GM12878 (cell line): Measurements from ENCODE around the gene HIVEP2. TPM values are rescaled to one million over a fixed set of nuclear protein-coding genes. Genes with fewer than 3 reads are reported as not detected.
A peak's percentile ranks its signal among the peaks of the same experiment; 100 is the strongest.

Experiments used
- ATAC-seq: fragments of 200-7000 bp; cut with Tn5 transposase; 3 replicates; pipeline ENCODE4 v1.9.1; 2020; ENCODE audit warnings: mild to moderate bottlenecking, moderate library complexity
- BruUV-seq: library from RNA; stranded (reverse); fragments of 400-500 nt; replicated peaks from 2 replicates; lab custom pipeline; 2021; lab: Mats Ljungman, UMichigan
- CTCF ChIA-PET: fragments of 300-600 bp; sonication (Branson Sonifier 250); formaldehyde crosslinking; extraction: SDS; loops from one replicate; lab custom pipeline; 2021; ENCODE audit warnings: inconsistent platforms; lab: Yijun Ruan, JAX
- POLR2A ChIA-PET: fragments of 350-600 bp; formaldehyde crosslinking; extraction: SDS; loops from one replicate; lab custom pipeline; 2021; ENCODE audit warnings: inconsistent platforms; lab: Charles Lee
- RAD21 ChIA-PET: fragments of 300-600 bp; sonication (Branson Sonifier 250); formaldehyde crosslinking; loops from one replicate; lab custom pipeline; 2023; ENCODE audit warnings: antibody characterized with exemption; ENCODE audit not compliant: unreplicated experiment; lab: Charles Lee
- SMC1A ChIA-PET: fragments of 300-600 bp; sonication (Branson Sonifier 250); formaldehyde crosslinking; loops from one replicate; lab custom pipeline; 2023; ENCODE audit not compliant: unreplicated experiment, uncharacterized antibody; lab: Charles Lee
- DNase-seq: peaks from one replicate; pipeline ENCODE4 v3.0.0-alpha.2; 2011; ENCODE audit warnings: low read depth, low spot score
- FAIRE-seq: peaks from 3 replicates; lab custom pipeline; 2011; peaks lifted over from hg19 to GRCh38; lab: Jason Lieb, UNC
- H2AFZ ChIP-seq: 2 replicates; pipeline ENCODE4 v1.6.0; 2011; ENCODE audit warnings: low read depth, low read length, control low read depth; ENCODE audit not compliant: control insufficient read depth
- H3K27ac ChIP-seq: 2 replicates; pipeline ENCODE4 v1.5.1; 2011; ENCODE audit warnings: control low read depth; ENCODE audit not compliant: control insufficient read depth, insufficient read depth
- H3K27me3 ChIP-seq, 2 experiments: replicated peaks in 1 of 2; 2 replicates each; pipeline versions ENCODE4 v1.6.0 to v1.6.1; 2011; ENCODE audit warnings: low read length in 1 of 2; ENCODE audit not compliant: control insufficient read depth in 2 of 2, insufficient read depth in 2 of 2
- H3K36me3 ChIP-seq, 2 experiments: 2 replicates each; pipeline ENCODE4 v1.5.1; 2011; ENCODE audit warnings: low read length in 1 of 2; ENCODE audit not compliant: control insufficient read depth in 2 of 2, insufficient read depth in 2 of 2
- H3K4me1 ChIP-seq: 2 replicates; pipeline ENCODE4 v1.6.1; 2011; ENCODE audit warnings: mild to moderate bottlenecking, low read length, moderate library complexity, mixed read lengths; ENCODE audit not compliant: control insufficient read depth, insufficient read depth
- H3K4me2 ChIP-seq: 2 replicates; pipeline ENCODE4 v1.6.0; 2011; ENCODE audit warnings: control low read depth; ENCODE audit not compliant: control insufficient read depth, insufficient read depth
- H3K4me3 ChIP-seq: fragments of 200-600 bp; sonication (generic); 2 replicates; pipeline ENCODE4 v1.5.1; 2016
- H3K79me2 ChIP-seq: 2 replicates; pipeline ENCODE4 v1.6.0; 2011; ENCODE audit warnings: low read length; ENCODE audit not compliant: control insufficient read depth, insufficient read depth
- H3K9ac ChIP-seq: 2 replicates; pipeline ENCODE4 v1.8.0; 2011; ENCODE audit warnings: low read length, control low read depth, mixed read lengths; ENCODE audit not compliant: control insufficient read depth, insufficient read depth
- H3K9me3 ChIP-seq: replicated peaks from 3 replicates; pipeline ENCODE4 v1.5.1; 2011; ENCODE audit warnings: mild to moderate bottlenecking, low read length; ENCODE audit not compliant: control insufficient read depth, insufficient read depth
- H4K20me1 ChIP-seq: 2 replicates; pipeline ENCODE4 v1.6.0; 2011; ENCODE audit not compliant: control insufficient read depth, insufficient read depth
- RAD51 ChIP-seq: fragments of 450-650 bp; IDR thresholded peaks from 2 replicates; pipeline ENCODE4 v1.6.1; 2016; ENCODE audit warnings: moderate library complexity, mild to moderate bottlenecking, inconsistent platforms
- TBL1XR1 ChIP-seq: IDR thresholded peaks from 2 replicates; pipeline ENCODE4 v1.6.1; 2012; ENCODE audit warnings: low read depth, low read length, improper control_type of control experiment
- ZNF24 ChIP-seq: fragments of 450-650 bp; IDR thresholded peaks from 2 replicates; pipeline ENCODE4 v1.6.1; 2017; ENCODE audit warnings: antibody characterized with exemption, mild to moderate bottlenecking
- WGBS: methylation state at CpG from one replicate; pipeline ENCODE4 v1.1.6; 2016; ENCODE audit warnings: low lambda C conversion rate; ENCODE audit not compliant: insufficient replicate concordance, insufficient coverage; ENCODE audit errors: missing lambda C conversion rate; 5-methylcytosine and 5-hydroxymethylcytosine counted together
- in situ Hi-C: fragments of 300-500 bp; cut with MboI; formaldehyde crosslinking; loops from 9 replicates; pipeline ENCODE4 v1.14.3; 2018; ENCODE audit warnings: mixed read lengths
- intact Hi-C: fragments of 100-400 bp; cut with micrococcal nuclease; formaldehyde crosslinking; loops from one replicate; pipeline ENCODE4 v1.14.2; 2022; ENCODE audit not compliant: unreplicated experiment
- polyA plus RNA-seq, 11 experiments: library from polyadenylated mRNA; depleted of rRNA in 4 of 11; unstranded in 6 of 11; stranded (reverse) in 5 of 11; fragments of >200 nt; fragmentation: Nextera tagmentation in 4 of 11; fragmentation: Illumina TruSeq in 1 of 11; extraction: Ambion mirVana in 4 of 11; extraction: Trizol in 1 of 11; gene quantifications; 1 replicate in 1 of 11; 2 replicates in 10 of 11; pipeline versions ENCODE4 v1.2.1 to v1.2.3, GENCODE V29; 2011 to 2016; ENCODE audit warnings: inconsistent platforms in 2 of 11, missing spikeins in 2 of 11, low read depth in 1 of 11
- total RNA-seq, 4 experiments: library from RNA; depleted of rRNA in 3 of 4; stranded (reverse); fragments of >200 nt in 3 of 4; fragmentation: Illumina TruSeq in 1 of 4; extraction: Trizol in 1 of 4; gene quantifications; 2 replicates each; pipeline versions ENCODE4 v1.2.1 to v1.2.3, GENCODE V29; 2013 to 2021
- TF ChIP-seq, protein P1 (sequence below): fragments of 450-650 bp; IDR thresholded peaks from 2 replicates; pipeline ENCODE4 v1.6.1; 2018; ENCODE audit warnings: mild to moderate bottlenecking, low read depth, moderate library complexity; ENCODE audit not compliant: partially characterized antibody

Gene HIVEP2
- total and polyA plus RNA-seq, 10 of the 15 experiments (the other 5 are each of a cell fraction or from before 2014, with no cell fraction given), result 1.2 to 15.7 (median 10.2) TPM

- intact Hi-C loops, result no loop called here
- H3K9me3 ChIP-seq, result no peaks in the 10 kb centered on the region; the same call in 2 of the 3 replicates
- TF ChIP-seq, protein P1, sequence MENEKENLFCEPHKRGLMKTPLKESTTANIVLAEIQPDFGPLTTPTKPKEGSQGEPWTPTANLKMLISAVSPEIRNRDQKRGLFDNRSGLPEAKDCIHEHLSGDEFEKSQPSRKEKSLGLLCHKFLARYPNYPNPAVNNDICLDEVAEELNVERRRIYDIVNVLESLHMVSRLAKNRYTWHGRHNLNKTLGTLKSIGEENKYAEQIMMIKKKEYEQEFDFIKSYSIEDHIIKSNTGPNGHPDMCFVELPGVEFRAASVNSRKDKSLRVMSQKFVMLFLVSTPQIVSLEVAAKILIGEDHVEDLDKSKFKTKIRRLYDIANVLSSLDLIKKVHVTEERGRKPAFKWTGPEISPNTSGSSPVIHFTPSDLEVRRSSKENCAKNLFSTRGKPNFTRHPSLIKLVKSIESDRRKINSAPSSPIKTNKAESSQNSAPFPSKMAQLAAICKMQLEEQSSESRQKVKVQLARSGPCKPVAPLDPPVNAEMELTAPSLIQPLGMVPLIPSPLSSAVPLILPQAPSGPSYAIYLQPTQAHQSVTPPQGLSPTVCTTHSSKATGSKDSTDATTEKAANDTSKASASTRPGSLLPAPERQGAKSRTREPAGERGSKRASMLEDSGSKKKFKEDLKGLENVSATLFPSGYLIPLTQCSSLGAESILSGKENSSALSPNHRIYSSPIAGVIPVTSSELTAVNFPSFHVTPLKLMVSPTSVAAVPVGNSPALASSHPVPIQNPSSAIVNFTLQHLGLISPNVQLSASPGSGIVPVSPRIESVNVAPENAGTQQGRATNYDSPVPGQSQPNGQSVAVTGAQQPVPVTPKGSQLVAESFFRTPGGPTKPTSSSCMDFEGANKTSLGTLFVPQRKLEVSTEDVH, result no peak
- no peak for TF ChIP-seq TBL1XR1
- no peak for TF ChIP-seq ZNF24
- TF ChIP-seq RAD51, result peak; percentile 42; the same call in 1 of the 2 replicates
- H3K4me3 ChIP-seq, result no peak overlapping the region
- peaks cover 39% of the 10 kb centered on the region for H3K79me2 ChIP-seq
- peaks cover 0 to 7% of the 10 kb centered on the region in 2 experiments; a peak in 3 of 4 replicates for H3K36me3 ChIP-seq
- no peak overlapping the region for H3K9ac ChIP-seq
- H4K20me1 ChIP-seq, result no peaks in the 10 kb centered on the region
- H3K4me2 ChIP-seq, result no peak overlapping the region
- H3K27ac ChIP-seq, result no peak overlapping the region
- POLR2A ChIA-PET, result interaction anchor here (1.5 to 3.7 kb wide), 3 partner anchors 9 to 31 kb away, joined by 7 to 53 read pairs (median 17); no protein-coding TSS in a partner anchor
- H3K4me1 ChIP-seq, result peaks cover 20% of the 10 kb centered on the region
- no peak for ATAC-seq
- no peaks in the 10 kb centered on the region for H3K27me3 ChIP-seq
- no peak overlapping the region for H2AFZ ChIP-seq
- no peak for FAIRE-seq
- RAD21 ChIA-PET, result interaction anchor here (1.2 to 17.8 kb wide), 6 partner anchors 10 to 141 kb away, joined by 3 to 374 read pairs (median 32); no protein-coding TSS in a partner anchor
- WGBS, result 99% methylated on average over 3 of the region's 3 CpGs
- no TSS peak for BruUV-seq
- no peak for DNase-seq
- in situ Hi-C loops, result no loop called here
- CTCF ChIA-PET, result interaction anchor here (7.9 kb wide), 1 partner anchor 11 kb away, joined by 108 read pairs; no protein-coding TSS in a partner anchor
- SMC1A ChIA-PET, result interaction anchor here (0.7 to 16.2 kb wide), 13 partner anchors 8 to 109 kb away, joined by 3 to 449 read pairs (median 6); no protein-coding TSS in a partner anchor
Measured at GRCh38 chr6:142834853-142835252, 110.1 kb downstream of the HIVEP2 start.
